CD4-positive, alpha-beta T cell treated with Interleukin-6 at 100 ng/mL for 8 hours (primary cell): Measurements from ENCODE around the gene PRRT3.
"Not testable (repeated sequence)": the region's sequence is repeated elsewhere in the genome, so short reads cannot be mapped to it uniquely, and the experiment has no call there.

Source experiments
- DNase-seq: peaks from one replicate; pipeline ENCODE4 v3.0.0-alpha.2; 2020; ENCODE audit warnings: mixed read lengths, low spot score

PRRT3 gene

GRCh38 chr3:9917820-9918219, 34.4 kb downstream of the PRRT3 start:
- no peak for DNase-seq

- no peak for DNase-seq
Observed at GRCh38 chr3:9916734-9917680, 35.2 kb downstream of the PRRT3 start, which contains the start of gene IL17RC. Gene IL17RC, plus strand, starts transcription at chr3:9917098. Its CDS starts 218 bp downstream, at chr3:9917316.

GRCh38 chr3:9916346-9916733, 35.9 kb downstream of the PRRT3 start:
- DNase-seq: no peak

GRCh38 chr3:9915254-9916141, 36.7 kb downstream of the PRRT3 start:
- no peak for DNase-seq

GRCh38 chr3:9914559-9915253, 37.5 kb downstream of the PRRT3 start:
- no peak for DNase-seq

- DNase-seq: no peak
Observed at GRCh38 chr3:9914011-9914410, 38.2 kb downstream of the PRRT3 start.

GRCh38 chr3:9913601-9914000, 38.6 kb downstream of the PRRT3 start:
- DNase-seq: no peak

- peak; percentile 47 for DNase-seq
Observed at GRCh38 chr3:9912294-9912935, 39.8 kb downstream of the PRRT3 start.

GRCh38 chr3:9911863-9912262, 40.3 kb downstream of the PRRT3 start:
- no peak for DNase-seq

- DNase-seq: no peak
Observed at GRCh38 chr3:9909221-9910013, 42.8 kb downstream of the PRRT3 start.

GRCh38 chr3:9908286-9908685, 43.9 kb downstream of the PRRT3 start:
- DNase-seq: no peak

- no peak for DNase-seq
Observed at GRCh38 chr3:9906480-9906879, 45.7 kb downstream of the PRRT3 start.

GRCh38 chr3:9903904-9904303, 48.3 kb downstream of the PRRT3 start:
- no peak for DNase-seq

- DNase-seq: no peak
Observed at GRCh38 chr3:9903238-9903624, 49.0 kb downstream of the PRRT3 start.

- DNase-seq: no peak
Observed at GRCh38 chr3:9902372-9903237, 49.6 kb downstream of the PRRT3 start, which contains the start of gene IL17RE. Gene IL17RE, plus strand, starts transcription at chr3:9902848. Its CDS starts 85 bp downstream, at chr3:9902933.

GRCh38 chr3:9901967-9902366, 50.2 kb downstream of the PRRT3 start:
- DNase-seq: peak; percentile 30

- DNase-seq: not testable (repeated sequence)
Observed at GRCh38 chr3:9900965-9901415, 51.2 kb downstream of the PRRT3 start.

- DNase-seq: no peak
Observed at GRCh38 chr3:9899289-9899791, 52.9 kb downstream of the PRRT3 start.
